Kidney (tissue), 14 donors: ENCODE results near the gene ARL4D. TPM values are rescaled to one million over a fixed set of nuclear protein-coding genes. Genes with fewer than 3 reads are reported as not detected.
"Not testable (repeated sequence)": the region's sequence is repeated elsewhere in the genome, so short reads cannot be mapped to it uniquely, and the experiment has no call there.

Experiments used
- DNase-seq, 5 donors: peaks; one replicate each; pipeline ENCODE4 v3.0.0-alpha.2; 2013 to 2020
- FAIRE-seq: peaks from 2 replicates; lab custom pipeline; 2012; peaks lifted over from hg19 to GRCh38; lab: Jason Lieb, UNC
- H3K27ac ChIP-seq, 2 donors: one replicate each; pipeline ENCODE4 v1.7.0; 2013; ENCODE audit warnings: low read depth in 2 of 2, low read length in 2 of 2, inconsistent platforms in 1 of 2
- H3K27me3 ChIP-seq: one replicate; pipeline ENCODE4 v1.7.1; 2013; ENCODE audit warnings: low read length, inconsistent platforms; ENCODE audit not compliant: control insufficient read depth, insufficient read depth
- H3K36me3 ChIP-seq, 3 donors: one replicate each; pipeline versions ENCODE4 v1.7.0 to v1.7.1; 2013; ENCODE audit warnings: low read length in 3 of 3, control low read depth in 1 of 3, inconsistent platforms in 1 of 3; ENCODE audit not compliant: insufficient read depth in 3 of 3, control insufficient read depth in 2 of 3
- H3K4me1 ChIP-seq, 3 donors: one replicate each; pipeline versions ENCODE4 v1.7.0 to v1.7.1; 2013; ENCODE audit warnings: low read length in 3 of 3, inconsistent platforms in 1 of 3, low read depth in 1 of 3; ENCODE audit not compliant: control insufficient read depth in 2 of 3, insufficient read depth in 2 of 3
- H3K4me3 ChIP-seq, 3 donors: one replicate each; pipeline versions ENCODE4 v1.7.0 to v1.8.1; 2013; ENCODE audit warnings: low read length in 3 of 3, control low read depth in 1 of 3, inconsistent platforms in 1 of 3
- H3K9ac ChIP-seq, 3 donors: one replicate each; pipeline versions ENCODE4 v1.7.0 to v1.7.1; 2013; ENCODE audit warnings: low read length in 3 of 3, control low read depth in 1 of 3, inconsistent platforms in 1 of 3
- H3K9me3 ChIP-seq, 3 donors: one replicate each; pipeline versions ENCODE4 v1.7.0 to v1.7.1; 2013; ENCODE audit warnings: low read length in 3 of 3, control low read depth in 1 of 3, inconsistent platforms in 1 of 3; ENCODE audit not compliant: control insufficient read depth in 2 of 3, insufficient read depth in 1 of 3
- CTCF ChIP-seq: IDR thresholded peaks from 3 replicates; pipeline ENCODE4 v1.5.1; 2012; ENCODE audit warnings: mild to moderate bottlenecking, moderate library complexity, borderline replicate concordance; ENCODE audit not compliant: insufficient read depth; ENCODE audit errors: extremely low read depth
- intact Hi-C: fragments of 100-400 bp; cut with DNase I; formaldehyde crosslinking; loops from one replicate; pipeline ENCODE4 v1.11.1; 2022
- polyA plus RNA-seq: library from polyadenylated mRNA; stranded (reverse); fragments of 350-450 nt; fragmentation: Illumina TruSeq; extraction: RNeasy Lipid Tissue Mini Kit (QIAGEN cat#74804); gene quantifications from one replicate; pipeline ENCODE4 v1.2.3, GENCODE V29; 2014; ENCODE audit warnings: low read depth, low replicate concordance; ENCODE audit not compliant: insufficient read depth
- total RNA-seq: library from RNA; stranded (reverse); fragmentation: NEBNext Ultra II Directional; extraction: Animal tissue kit (Norgen Biotek cat#: 25700); gene quantifications from one replicate; pipeline ENCODE4 v1.2.1, GENCODE V29; 2021
- donor health status: control.
- donor health status: control.
- donor health status: control.
- donor health status: control.
- donor health status: control.
- donor health status: DM: yes; HTN: yes; CAD: no.
- donor health status: Normal renal cell carcinoma (clear cell type).

Gene ARL4D
- total and polyA plus RNA-seq, 2 donors from 2014 or later = 48.8 to 81.2 TPM

GRCh38 chr17:43373356-43373755, 25.4 kb upstream of the ARL4D start:
- Histone ChIP-seq H3K4me3 (no peak overlapping the region), H3K27ac (no peak overlapping the region), H3K9ac (no peak overlapping the region), H3K4me1 (peaks cover 0 to 7% (median 4%) of the 10 kb centered on the region in 3 donors), H3K9me3 (no peaks in the 10 kb centered on the region), H3K27me3 (no peaks in the 10 kb centered on the region), H3K36me3 (no peaks in the 10 kb centered on the region)
- TF ChIP-seq CTCF = no peak
- intact Hi-C loops = no loop called here
- FAIRE-seq (no peak), DNase-seq (no peak)

- H3K4me3 ChIP-seq, H3K36me3 ChIP-seq, H3K9me3 ChIP-seq, DNase-seq, H3K27me3 ChIP-seq, H3K27ac ChIP-seq, intact Hi-C loops, FAIRE-seq, H3K4me1 ChIP-seq, H3K9ac ChIP-seq: not testable (repeated sequence)
Measured at GRCh38 chr17:43375915-43376314, 22.9 kb upstream of the ARL4D start.

GRCh38 chr17:43377056-43377810, 21.6 kb upstream of the ARL4D start:
- Histone ChIP-seq H3K9ac (no peak overlapping the region), H3K27me3 (no peaks in the 10 kb centered on the region), H3K27ac (no peak overlapping the region), H3K9me3 (peaks cover 0 to 4% (median 0%) of the 10 kb centered on the region in 3 donors), H3K4me1 (no peaks in the 10 kb centered on the region), H3K4me3 (no peak overlapping the region), H3K36me3 (no peaks in the 10 kb centered on the region)
- DNase-seq (no peak), FAIRE-seq (no peak)
- no peak for TF ChIP-seq CTCF
- intact Hi-C loops = no loop called here

GRCh38 chr17:43378766-43379165, 20.0 kb upstream of the ARL4D start:
- FAIRE-seq (no peak), DNase-seq (no peak)
- Histone ChIP-seq H3K27ac (no peak overlapping the region), H3K4me3 (no peak overlapping the region), H3K4me1 (no peaks in the 10 kb centered on the region), H3K9me3 (peaks cover 0 to 4% (median 0%) of the 10 kb centered on the region in 3 donors), H3K27me3 (no peaks in the 10 kb centered on the region), H3K36me3 (no peaks in the 10 kb centered on the region), H3K9ac (no peak overlapping the region)
- intact Hi-C loops = no loop called here
- TF ChIP-seq CTCF = no peak
